Mucosa of gallbladder (tissue), 1 donor: ENCODE data around the gene DDX54. TPM values are rescaled to one million over a fixed set of nuclear protein-coding genes. Genes with fewer than 3 reads are reported as not detected.

Experiments used
- DNase-seq: peaks from one replicate; pipeline ENCODE4 v3.0.0-alpha.2; 2020; ENCODE audit warnings: low spot score
- total RNA-seq: library from RNA; stranded (reverse); gene quantifications from one replicate; pipeline ENCODE4 v1.2.1, GENCODE V29; 2021
- donor health status: DM: no; HTN: no; CAD: no.

The DDX54 gene, protein sequence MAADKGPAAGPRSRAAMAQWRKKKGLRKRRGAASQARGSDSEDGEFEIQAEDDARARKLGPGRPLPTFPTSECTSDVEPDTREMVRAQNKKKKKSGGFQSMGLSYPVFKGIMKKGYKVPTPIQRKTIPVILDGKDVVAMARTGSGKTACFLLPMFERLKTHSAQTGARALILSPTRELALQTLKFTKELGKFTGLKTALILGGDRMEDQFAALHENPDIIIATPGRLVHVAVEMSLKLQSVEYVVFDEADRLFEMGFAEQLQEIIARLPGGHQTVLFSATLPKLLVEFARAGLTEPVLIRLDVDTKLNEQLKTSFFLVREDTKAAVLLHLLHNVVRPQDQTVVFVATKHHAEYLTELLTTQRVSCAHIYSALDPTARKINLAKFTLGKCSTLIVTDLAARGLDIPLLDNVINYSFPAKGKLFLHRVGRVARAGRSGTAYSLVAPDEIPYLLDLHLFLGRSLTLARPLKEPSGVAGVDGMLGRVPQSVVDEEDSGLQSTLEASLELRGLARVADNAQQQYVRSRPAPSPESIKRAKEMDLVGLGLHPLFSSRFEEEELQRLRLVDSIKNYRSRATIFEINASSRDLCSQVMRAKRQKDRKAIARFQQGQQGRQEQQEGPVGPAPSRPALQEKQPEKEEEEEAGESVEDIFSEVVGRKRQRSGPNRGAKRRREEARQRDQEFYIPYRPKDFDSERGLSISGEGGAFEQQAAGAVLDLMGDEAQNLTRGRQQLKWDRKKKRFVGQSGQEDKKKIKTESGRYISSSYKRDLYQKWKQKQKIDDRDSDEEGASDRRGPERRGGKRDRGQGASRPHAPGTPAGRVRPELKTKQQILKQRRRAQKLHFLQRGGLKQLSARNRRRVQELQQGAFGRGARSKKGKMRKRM
- total RNA-seq: 55.9 TPM

GRCh38 chr12:113185180-113186032 is at the start of gene DDX54, which contains the start of gene RITA1:
Gene DDX54 (minus strand): TSS chr12:113185478. CDS start chr12:113185451, 27 bp downstream.
Gene RITA1 (plus strand): TSS chr12:113185721. CDS start chr12:113186747, 1,026 bp downstream.
- peak; percentile 78 for DNase-seq

DNA sequence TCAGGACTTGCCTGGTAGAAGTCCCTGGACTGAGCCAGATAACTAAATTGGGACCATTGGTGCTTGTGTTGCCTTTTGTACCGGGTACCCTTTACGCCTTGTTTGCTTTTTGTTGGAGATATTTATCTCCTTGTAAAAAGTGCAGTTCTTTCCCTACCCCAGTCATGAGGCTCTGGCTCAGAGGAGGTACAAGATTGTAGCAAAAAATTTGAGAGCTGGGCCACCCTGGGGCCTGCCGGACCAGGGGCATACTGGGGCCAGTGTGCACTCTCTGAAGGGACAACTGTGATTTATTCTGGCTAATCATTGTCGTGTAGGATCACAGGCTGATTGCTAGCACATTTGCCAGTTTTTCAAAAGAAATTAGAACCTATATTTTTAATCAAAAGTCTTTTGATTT is 49.2 kb upstream of the DDX54 start:
- no peak for DNase-seq

DNA sequence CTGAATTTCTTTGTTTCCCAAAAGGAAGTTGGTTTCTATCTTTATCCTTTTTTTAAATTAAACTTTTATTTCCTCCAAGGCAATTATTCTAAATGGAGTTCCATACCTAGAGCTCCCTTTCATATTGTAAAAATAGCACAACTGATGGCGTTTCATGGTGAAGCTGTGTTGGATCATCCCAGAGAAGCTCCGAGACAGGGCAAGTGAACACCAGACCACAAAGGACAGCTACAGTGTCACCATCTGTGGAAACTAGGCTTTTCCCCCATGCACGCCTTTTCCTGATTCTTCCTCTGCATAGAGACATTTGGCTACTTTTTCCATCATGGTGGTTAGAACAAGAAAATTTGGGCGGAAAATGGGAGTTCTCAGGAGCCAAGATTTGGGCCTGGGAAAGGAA is 48.7 kb upstream of the DDX54 start:
- DNase-seq: no peak

DNA sequence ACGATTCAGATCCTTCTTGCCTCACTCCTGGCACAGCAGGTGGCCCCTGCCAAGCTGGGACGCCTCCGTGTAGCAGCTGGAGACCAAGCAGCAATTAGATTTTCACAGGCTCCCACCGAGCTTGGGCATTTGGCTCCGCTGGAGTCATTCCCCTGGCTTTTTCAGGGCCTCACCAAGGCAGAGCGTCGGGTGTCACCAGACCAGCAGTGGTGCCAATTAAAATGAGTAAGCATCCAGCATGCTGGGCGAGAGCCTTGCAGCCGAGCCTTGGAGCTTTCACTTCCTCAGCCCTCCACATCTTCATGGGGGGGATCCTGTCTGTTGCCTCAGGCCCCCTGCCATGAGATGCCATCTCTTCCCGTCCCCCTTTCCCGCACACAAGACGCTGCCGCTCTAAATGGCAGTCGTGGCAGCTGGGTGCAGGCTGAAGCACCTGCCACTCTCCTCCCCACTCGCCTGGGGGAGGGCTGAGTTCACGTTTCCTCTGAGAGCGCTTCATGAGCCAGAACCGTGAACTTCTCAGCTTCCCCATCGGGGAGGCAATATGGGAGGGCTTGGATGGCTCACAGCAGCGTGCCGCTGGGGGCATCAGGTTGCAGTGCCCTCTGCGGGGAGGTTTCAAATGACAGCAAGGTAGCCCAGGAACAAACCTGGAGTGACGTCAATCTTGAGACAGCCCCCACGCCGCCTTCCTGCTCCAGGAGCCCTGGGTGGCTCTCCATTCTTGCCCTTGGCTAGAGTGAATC is 47.7 kb upstream of the DDX54 start:
- DNase-seq: no peak

DNA sequence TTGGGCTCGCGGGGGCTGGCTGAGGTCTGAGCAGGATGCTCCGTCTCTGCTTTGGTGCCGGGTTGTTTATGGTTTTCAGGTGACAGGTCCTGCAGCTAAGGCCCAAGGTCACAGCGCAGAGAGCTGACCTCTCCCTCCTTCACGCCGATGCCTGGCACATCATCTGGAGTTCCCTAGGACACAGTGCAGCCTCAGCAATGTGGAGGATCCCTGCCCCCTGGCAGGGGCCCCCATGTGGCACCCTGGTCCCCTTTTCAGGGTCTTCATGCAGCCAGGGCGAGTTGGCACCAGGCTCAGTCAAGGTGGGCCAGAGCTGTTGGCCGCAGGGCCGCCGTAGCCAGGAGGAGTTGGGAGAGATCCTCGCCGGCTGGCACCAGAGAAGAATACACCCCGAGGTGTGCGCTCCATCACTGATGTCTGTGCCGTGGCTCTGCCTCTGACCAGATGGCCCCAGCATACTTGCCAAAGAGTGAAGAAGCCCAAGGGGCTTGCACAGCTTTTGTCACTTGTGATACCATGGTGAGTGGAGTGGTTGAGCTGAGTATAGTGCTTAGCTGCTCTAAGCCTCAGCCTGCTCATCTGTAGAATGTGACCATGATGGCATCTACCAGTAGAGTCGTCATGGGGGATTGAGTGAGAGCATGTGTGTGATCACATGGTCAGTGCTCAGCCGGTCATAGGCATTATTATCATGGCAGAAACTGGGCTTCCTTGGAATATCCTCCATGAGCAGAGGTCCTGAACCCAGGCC is 47.0 kb upstream of the DDX54 start:
- no peak for DNase-seq

GRCh38 chr12:113231235-113232088 is 46.2 kb upstream of the DDX54 start:
- DNase-seq: no peak

DNA sequence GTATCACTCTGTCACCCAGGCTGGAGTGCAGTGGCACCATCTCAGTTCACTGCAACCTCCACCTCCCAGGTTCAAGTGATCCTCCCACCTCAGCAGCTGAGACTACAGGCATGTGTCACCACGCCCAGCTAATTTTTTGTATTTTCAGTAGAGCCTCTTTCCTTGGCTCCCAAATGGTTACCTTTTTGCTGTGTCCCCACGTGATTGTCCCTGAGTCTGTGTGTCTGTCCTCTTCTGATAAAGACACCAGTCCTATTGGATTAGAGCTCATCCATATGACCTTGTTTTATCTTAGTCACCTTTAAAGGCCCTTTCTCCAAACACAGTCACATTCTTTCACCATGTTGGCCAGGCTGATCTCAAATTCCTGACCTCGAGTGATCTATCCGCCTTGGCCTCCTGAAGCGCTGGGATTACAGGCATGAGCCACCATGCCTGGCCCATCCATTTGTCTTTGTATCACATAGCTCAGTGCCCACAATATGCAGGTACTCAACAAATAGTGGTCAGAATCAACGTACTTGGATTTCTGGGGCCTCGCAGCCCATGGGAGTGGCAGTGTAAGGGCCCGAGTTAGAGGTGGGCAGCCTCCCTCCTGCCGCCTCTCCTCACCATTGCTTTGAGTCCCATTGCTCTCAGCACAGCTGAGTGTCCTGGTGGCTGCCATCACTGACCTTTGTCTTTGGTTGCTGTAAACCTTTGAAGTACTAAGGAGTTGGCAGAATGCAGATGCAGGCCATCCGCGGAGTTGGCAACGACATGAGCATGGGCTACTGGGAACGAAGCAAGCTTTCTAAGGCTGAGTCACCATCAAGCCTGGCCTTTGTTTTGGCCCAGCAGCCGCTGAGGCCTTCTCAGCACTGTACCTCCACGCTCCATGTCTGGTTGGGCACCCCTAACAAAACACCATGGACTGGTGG is 45.3 kb upstream of the DDX54 start:
- DNase-seq: no peak

- no peak for DNase-seq
These were observed 43.2 kb upstream of the DDX54 start for GRCh38 chr12:113228394-113229028.

GRCh38 chr12:113227686-113228391 is 42.6 kb upstream of the DDX54 start:
- no peak for DNase-seq

DNA sequence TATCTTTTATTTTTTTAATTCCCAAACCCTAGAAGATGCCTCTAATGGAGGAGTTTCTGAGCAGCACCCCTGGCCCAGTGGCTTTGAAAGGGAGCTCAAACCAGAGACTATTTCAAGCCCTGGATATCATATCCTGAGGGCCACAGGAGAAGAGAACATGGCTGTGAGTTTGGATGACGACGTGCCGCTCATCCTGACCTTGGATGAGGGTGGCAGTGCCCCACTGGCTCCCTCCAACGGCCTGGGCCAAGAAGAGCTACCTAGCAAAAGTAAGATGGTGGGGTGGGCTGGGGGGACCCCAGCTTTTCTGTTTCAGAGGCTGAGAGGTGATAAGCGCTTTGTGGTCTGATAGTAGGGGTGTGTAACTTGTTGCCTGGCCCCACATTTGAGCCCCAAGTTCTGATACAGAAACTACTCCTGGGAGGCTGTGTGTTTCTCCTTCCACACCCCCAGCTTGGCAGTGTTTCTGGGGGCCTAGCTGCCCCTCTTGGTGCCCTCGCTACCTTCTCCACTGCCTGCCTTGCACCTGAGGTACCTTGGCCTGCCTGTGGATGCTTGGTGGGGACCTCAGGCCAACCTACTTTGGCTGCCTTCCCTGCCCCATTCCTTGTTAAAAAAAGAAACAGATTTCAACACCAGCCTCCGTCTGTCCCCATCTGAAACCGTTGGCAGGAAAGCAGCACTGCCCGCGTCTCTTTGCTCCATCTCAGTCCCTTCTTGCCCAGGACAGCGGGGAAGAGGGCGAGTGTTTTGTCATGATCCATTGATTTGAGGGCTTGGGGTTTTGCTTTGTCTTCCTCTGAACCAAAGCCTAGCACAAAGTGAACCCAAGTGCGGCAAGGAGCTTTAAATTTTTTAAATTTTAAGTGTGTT is 41.7 kb upstream of the DDX54 start:
- DNase-seq: no peak

DNA sequence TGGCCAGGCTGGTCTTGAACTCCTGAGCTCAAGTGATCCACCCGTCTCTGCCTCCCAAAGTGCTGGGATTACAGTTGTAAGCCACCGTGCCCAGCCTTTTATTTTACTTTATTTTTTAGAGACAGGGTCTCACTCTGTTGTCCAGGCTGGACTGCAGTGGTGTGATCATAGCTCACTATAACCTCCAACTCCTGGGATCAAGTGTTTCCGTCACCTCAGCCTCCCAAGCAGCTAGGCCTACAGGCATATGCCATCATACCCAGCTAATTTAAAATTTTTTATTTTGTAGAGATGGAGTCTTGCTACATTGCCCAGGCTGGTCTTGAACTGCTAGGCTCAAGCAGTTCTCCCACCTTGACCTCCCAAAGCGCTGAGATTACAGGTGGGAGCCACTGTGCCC is 39.7 kb upstream of the DDX54 start:
- no peak for DNase-seq

GRCh38 chr12:113222730-113223531 is 37.7 kb upstream of the DDX54 start:
- peak; percentile 89 for DNase-seq

DNA sequence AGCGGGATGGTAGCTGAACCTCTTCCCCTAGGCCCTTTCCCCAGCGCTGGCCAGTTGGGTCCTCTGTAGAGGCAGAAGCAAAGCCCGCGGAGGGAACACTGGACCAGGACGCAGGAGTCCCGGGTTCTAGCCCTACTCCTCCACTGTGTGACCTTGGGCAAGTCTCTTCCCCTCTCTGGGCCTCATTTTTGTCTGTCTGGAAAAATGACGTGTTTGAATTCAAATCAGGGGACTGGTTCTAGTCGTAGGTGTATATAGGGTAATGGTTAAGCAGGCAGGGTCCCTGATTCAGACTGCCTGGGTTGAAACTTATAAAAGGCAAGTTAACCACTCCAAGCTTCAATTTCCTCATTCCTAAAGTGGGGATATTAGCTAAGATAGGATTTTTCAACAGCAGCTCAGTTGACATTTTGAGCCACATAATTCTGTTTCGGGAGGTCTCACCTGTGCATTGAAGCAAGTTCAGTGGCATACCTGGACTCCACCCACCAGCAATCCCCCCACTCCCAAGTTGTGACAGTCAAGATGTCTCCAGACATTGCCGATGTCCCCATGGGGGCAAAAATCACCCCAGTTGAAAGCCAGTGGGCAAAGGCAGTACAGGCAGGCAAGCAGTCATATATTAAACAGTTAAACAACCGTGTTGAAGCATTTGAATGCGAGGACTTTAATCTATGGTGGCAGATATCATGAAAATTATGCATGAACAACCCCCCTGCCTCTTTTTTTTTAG is 36.9 kb upstream of the DDX54 start:
- no peak for DNase-seq

DNA sequence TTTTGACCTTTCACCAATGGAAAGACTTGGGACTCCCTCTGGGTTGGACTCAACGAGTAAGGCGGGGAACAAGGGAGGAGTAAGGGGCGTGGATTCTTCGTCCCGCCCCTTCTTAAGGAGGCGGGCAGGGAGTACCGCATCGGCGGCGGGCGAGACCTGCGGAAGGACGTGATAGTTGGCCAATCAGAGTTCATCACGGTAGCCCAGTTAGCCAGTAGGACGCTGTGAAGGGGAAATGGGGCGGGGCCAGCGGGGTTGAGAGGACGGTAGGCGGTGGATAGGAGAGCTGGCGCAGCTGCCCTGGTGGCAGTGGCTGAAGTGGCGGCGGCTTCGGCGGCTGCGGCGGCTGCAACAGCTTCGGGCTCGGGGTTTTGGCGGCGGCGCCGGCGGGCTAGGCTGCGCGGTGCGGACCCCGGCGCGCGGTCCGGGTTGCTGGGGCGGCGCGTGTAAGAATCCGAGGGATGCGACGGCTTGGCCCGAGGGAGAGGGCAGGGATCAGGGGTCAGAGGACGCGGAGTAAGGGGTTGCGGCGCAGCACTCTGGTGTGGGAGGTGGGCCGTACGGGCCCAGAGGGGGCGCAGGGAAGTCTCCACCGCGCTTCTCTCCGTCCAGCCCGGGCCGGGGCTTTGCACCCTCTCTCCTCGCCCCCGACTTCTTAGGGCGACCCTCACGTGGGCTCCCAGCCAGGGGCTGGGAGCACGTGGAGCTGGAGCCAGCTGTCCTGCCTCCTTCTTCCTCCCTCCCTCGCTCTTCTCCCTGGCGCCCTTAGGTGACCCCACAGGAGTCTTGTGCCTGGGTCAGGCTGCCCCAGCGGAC is 36.1 kb upstream of the DDX54 start, which contains the start of gene TPCN1:
Gene TPCN1 (plus strand): TSS at position 284 of the 816 bp plus-strand sequence. CDS start 5,389 bp downstream, outside the sequence.
- DNase-seq: peak; percentile 100
